Panc1 (cell line): Measurements from ENCODE around the gene ITGB6.
"Not testable (repeated sequence)": the region's sequence is repeated elsewhere in the genome, so short reads cannot be mapped to it uniquely, and the experiment has no call there.

ENCODE experiments used
- CTCF ChIP-seq: fragments of 450-650 bp; IDR thresholded peaks from 2 replicates; pipeline ENCODE4 v1.5.1; 2017; ENCODE audit warnings: mild to moderate bottlenecking
- SIN3A ChIP-seq: IDR thresholded peaks from 2 replicates; pipeline ENCODE4 v1.6.1; 2012; ENCODE audit warnings: low read depth, mild to moderate bottlenecking, low read length, moderate library complexity, borderline replicate concordance; ENCODE audit not compliant: insufficient read depth
- TCF7L2 ChIP-seq: IDR thresholded peaks from 2 replicates; pipeline ENCODE4 v1.6.1; 2011; ENCODE audit warnings: mild to moderate bottlenecking, low read depth, low read length, inconsistent platforms
- TF ChIP-seq, protein P1 (sequence below), 2 experiments: IDR thresholded peaks; 2 replicates each; pipeline ENCODE4 v1.6.1; 2011 to 2012; ENCODE audit warnings: low read depth in 2 of 2, control low read depth in 1 of 2, low read length in 1 of 2, mild to moderate bottlenecking in 1 of 2, moderate library complexity in 1 of 2; ENCODE audit not compliant: insufficient read depth in 1 of 2

- TF ChIP-seq, protein P1, sequence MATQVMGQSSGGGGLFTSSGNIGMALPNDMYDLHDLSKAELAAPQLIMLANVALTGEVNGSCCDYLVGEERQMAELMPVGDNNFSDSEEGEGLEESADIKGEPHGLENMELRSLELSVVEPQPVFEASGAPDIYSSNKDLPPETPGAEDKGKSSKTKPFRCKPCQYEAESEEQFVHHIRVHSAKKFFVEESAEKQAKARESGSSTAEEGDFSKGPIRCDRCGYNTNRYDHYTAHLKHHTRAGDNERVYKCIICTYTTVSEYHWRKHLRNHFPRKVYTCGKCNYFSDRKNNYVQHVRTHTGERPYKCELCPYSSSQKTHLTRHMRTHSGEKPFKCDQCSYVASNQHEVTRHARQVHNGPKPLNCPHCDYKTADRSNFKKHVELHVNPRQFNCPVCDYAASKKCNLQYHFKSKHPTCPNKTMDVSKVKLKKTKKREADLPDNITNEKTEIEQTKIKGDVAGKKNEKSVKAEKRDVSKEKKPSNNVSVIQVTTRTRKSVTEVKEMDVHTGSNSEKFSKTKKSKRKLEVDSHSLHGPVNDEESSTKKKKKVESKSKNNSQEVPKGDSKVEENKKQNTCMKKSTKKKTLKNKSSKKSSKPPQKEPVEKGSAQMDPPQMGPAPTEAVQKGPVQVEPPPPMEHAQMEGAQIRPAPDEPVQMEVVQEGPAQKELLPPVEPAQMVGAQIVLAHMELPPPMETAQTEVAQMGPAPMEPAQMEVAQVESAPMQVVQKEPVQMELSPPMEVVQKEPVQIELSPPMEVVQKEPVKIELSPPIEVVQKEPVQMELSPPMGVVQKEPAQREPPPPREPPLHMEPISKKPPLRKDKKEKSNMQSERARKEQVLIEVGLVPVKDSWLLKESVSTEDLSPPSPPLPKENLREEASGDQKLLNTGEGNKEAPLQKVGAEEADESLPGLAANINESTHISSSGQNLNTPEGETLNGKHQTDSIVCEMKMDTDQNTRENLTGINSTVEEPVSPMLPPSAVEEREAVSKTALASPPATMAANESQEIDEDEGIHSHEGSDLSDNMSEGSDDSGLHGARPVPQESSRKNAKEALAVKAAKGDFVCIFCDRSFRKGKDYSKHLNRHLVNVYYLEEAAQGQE (IDR thresholded peaks at IDR 0.05; ENCODE audit: insufficient read depth in 1 of 2, low read depth in 2 of 2, low read length in 1 of 2), result not testable (repeated sequence)
- not testable (repeated sequence) for TF ChIP-seq CTCF, TCF7L2, SIN3A
These were observed 85.4 kb downstream of the ITGB6 start for GRCh38 chr2:160114721-160115120.
